Endothelial cell of umbilical vein (primary cell): Measurements from ENCODE around the gene PLPP3. TPM values are rescaled to one million over a fixed set of nuclear protein-coding genes. Genes with fewer than 3 reads are reported as not detected.
A peak's percentile ranks its signal among the peaks of the same experiment; 100 is the strongest.

Experiments
- BruUV-seq: library from RNA; stranded (reverse); fragments of 400-500 nt; replicated peaks from 2 replicates; lab custom pipeline; 2021; lab: Mats Ljungman, UMichigan
- CTCF ChIA-PET: fragments of 300-600, 350-600 bp; sonication (Branson Sonifier 250); formaldehyde crosslinking; loops from one replicate; lab custom pipeline; 2021; ENCODE audit warnings: antibody characterized with exemption, inconsistent platforms; lab: Charles Lee
- POLR2A ChIA-PET: fragments of 300-600, 350-600 bp; sonication (Branson Sonifier 250); formaldehyde crosslinking; loops from one replicate; lab custom pipeline; 2021; ENCODE audit warnings: antibody characterized with exemption, inconsistent platforms; lab: Charles Lee
- DNase-seq: peaks from one replicate; pipeline ENCODE4 v3.0.0-alpha.2; 2011; ENCODE audit warnings: low read depth, low spot score
- FAIRE-seq: peaks from 2 replicates; lab custom pipeline; 2011; peaks lifted over from hg19 to GRCh38; lab: Jason Lieb, UNC
- H2AFZ ChIP-seq: 2 replicates; pipeline ENCODE4 v1.6.0; 2012; ENCODE audit warnings: low read depth, low read length, control low read depth, inconsistent platforms
- H3K27ac ChIP-seq: 2 replicates; pipeline ENCODE4 v1.5.1; 2011; ENCODE audit warnings: low read depth, mild to moderate bottlenecking, control low read depth, low read length, moderate library complexity; ENCODE audit not compliant: insufficient read depth
- H3K27me3 ChIP-seq, 2 experiments: 2 replicates each; pipeline versions ENCODE4 v1.6.0 to v1.6.1; 2011; ENCODE audit warnings: low read length in 2 of 2, mixed read lengths in 1 of 2; ENCODE audit not compliant: control insufficient read depth in 2 of 2, insufficient read depth in 2 of 2
- H3K36me3 ChIP-seq, 2 experiments: 2 replicates in 1 of 2; 3 replicates in 1 of 2; pipeline ENCODE4 v1.5.1; 2011; ENCODE audit warnings: low read length in 2 of 2, mild to moderate bottlenecking in 1 of 2, moderate library complexity in 1 of 2; ENCODE audit not compliant: control insufficient read depth in 2 of 2, insufficient read depth in 2 of 2; ENCODE audit errors: extremely low read depth in 1 of 2
- H3K4me1 ChIP-seq: 3 replicates; pipeline ENCODE4 v1.5.1; 2011; ENCODE audit warnings: mild to moderate bottlenecking, low read length; ENCODE audit not compliant: control insufficient read depth, insufficient read depth; ENCODE audit errors: extremely low read depth
- H3K4me2 ChIP-seq: 2 replicates; pipeline ENCODE4 v1.6.1; 2011; ENCODE audit warnings: low read length, control low read depth, mixed read lengths; ENCODE audit not compliant: insufficient read depth
- H3K4me3 ChIP-seq, 3 experiments: fragments of 200-600 bp in 1 of 3; sonication (generic), shearing (Covaris generic) in 1 of 3; replicated peaks in 1 of 3; 2 replicates each; pipeline ENCODE4 v1.5.1; 2011 to 2016; ENCODE audit warnings: control low read depth in 3 of 3, low read length in 3 of 3, mild to moderate bottlenecking in 2 of 3, inconsistent platforms in 1 of 3, low read depth in 1 of 3, moderate library complexity in 1 of 3; ENCODE audit not compliant: insufficient read depth in 1 of 3
- H3K79me2 ChIP-seq: 2 replicates; pipeline ENCODE4 v1.6.0; 2012; ENCODE audit warnings: low read length, inconsistent platforms; ENCODE audit not compliant: control insufficient read depth, insufficient read depth
- H3K9ac ChIP-seq: replicated peaks from 2 replicates; pipeline ENCODE3; 2011; ENCODE audit warnings: low read length, control low read depth; ENCODE audit not compliant: insufficient read depth; ENCODE audit errors: extremely low read depth
- H3K9me1 ChIP-seq: replicated peaks from 3 replicates; pipeline ENCODE4 v1.6.0; 2011; ENCODE audit warnings: mild to moderate bottlenecking, low read length; ENCODE audit not compliant: control insufficient read depth, insufficient read depth; ENCODE audit errors: extremely low read depth
- H3K9me3 ChIP-seq: replicated peaks from 2 replicates; pipeline ENCODE4 v1.5.1; 2012; ENCODE audit warnings: low read length, inconsistent platforms; ENCODE audit not compliant: control insufficient read depth, insufficient read depth
- H4K20me1 ChIP-seq: replicated peaks from 2 replicates; pipeline ENCODE3; 2011; ENCODE audit warnings: mild to moderate bottlenecking, low read length; ENCODE audit not compliant: control insufficient read depth, insufficient read depth; ENCODE audit errors: extremely low read depth
- CTCF ChIP-seq, 2 donors: IDR thresholded peaks; 1 replicate in 1 of 2; 2 replicates in 1 of 2; pipeline ENCODE4 v1.5.1; 2011; ENCODE audit warnings: low read length in 2 of 2, mild to moderate bottlenecking in 2 of 2, moderate library complexity in 2 of 2, control low read depth in 1 of 2, inconsistent platforms in 1 of 2, low read depth in 1 of 2; ENCODE audit not compliant: insufficient read depth in 1 of 2; ENCODE audit errors: extremely low read depth in 1 of 2
- EZH2 ChIP-seq: IDR thresholded peaks from 2 replicates; pipeline ENCODE4 v1.6.1; 2012; ENCODE audit warnings: borderline replicate concordance, low read depth, mild to moderate bottlenecking, moderate library complexity, low read length, inconsistent platforms; ENCODE audit not compliant: severe bottlenecking
- FOS ChIP-seq: IDR thresholded peaks from 2 replicates; pipeline ENCODE4 v1.6.1; 2011; ENCODE audit warnings: mild to moderate bottlenecking, low read length, moderate library complexity, borderline replicate concordance; ENCODE audit not compliant: insufficient read depth
- GATA2 ChIP-seq: IDR thresholded peaks from 2 replicates; pipeline ENCODE4 v1.7.0; 2011; ENCODE audit warnings: low read depth, mild to moderate bottlenecking, moderate library complexity, mixed read lengths, low read length; ENCODE audit not compliant: insufficient read length, insufficient read depth
- JUN ChIP-seq: IDR thresholded peaks from 2 replicates; pipeline ENCODE4 v1.6.1; 2011; ENCODE audit warnings: borderline replicate concordance, low read depth; ENCODE audit not compliant: insufficient read length, insufficient read depth
- MYC ChIP-seq: IDR thresholded peaks from one replicate; pipeline ENCODE4 v1.6.1; 2011; ENCODE audit warnings: mild to moderate bottlenecking, low read depth, low read length
- POLR2A ChIP-seq: IDR thresholded peaks from 2 replicates; pipeline ENCODE4 v1.6.1; 2012; ENCODE audit warnings: low read depth, mild to moderate bottlenecking, control low read depth, low read length
- POLR2AphosphoS5 ChIP-seq: IDR thresholded peaks from 2 replicates; pipeline ENCODE4 v1.6.1; 2012; ENCODE audit warnings: low read depth, mild to moderate bottlenecking, control low read depth, low read length, moderate library complexity; ENCODE audit not compliant: insufficient read depth
- dilution Hi-C: fragments of 300-500 bp; cut with MboI; formaldehyde crosslinking; loops from one replicate; pipeline ENCODE4 v1.15.0; 2019; ENCODE audit warnings: low sequenced_read_pairs; ENCODE audit not compliant: extremely low pct_ligation_motif_present
- intact Hi-C: fragments of 100-400 bp; cut with micrococcal nuclease; formaldehyde crosslinking; loops from one replicate; pipeline ENCODE4 v1.10.0; 2022
- polyA plus RNA-seq, 4 experiments: library from polyadenylated mRNA; depleted of rRNA in 3 of 4; stranded (reverse) in 3 of 4; unstranded in 1 of 4; fragments of >200 nt; gene quantifications; 2 replicates each; pipeline versions ENCODE4 v1.2.1 to v1.2.3, GENCODE V29; 2011 to 2012; ENCODE audit warnings: missing spikeins in 1 of 4
- total RNA-seq: library from RNA; stranded (reverse); gene quantifications from 2 replicates; pipeline ENCODE4 v1.2.3, GENCODE V29; 2021
- TF ChIP-seq, protein P1 (sequence below): IDR thresholded peaks from 2 replicates; pipeline ENCODE4 v1.6.1; 2011; ENCODE audit not compliant: insufficient read depth, insufficient read length

PLPP3 gene
- total and polyA plus RNA-seq, 2 donors (not counting 3 experiments of a cell fraction or from before 2014, with no cell fraction given) = 11.3 to 14.1 TPM

DNA sequence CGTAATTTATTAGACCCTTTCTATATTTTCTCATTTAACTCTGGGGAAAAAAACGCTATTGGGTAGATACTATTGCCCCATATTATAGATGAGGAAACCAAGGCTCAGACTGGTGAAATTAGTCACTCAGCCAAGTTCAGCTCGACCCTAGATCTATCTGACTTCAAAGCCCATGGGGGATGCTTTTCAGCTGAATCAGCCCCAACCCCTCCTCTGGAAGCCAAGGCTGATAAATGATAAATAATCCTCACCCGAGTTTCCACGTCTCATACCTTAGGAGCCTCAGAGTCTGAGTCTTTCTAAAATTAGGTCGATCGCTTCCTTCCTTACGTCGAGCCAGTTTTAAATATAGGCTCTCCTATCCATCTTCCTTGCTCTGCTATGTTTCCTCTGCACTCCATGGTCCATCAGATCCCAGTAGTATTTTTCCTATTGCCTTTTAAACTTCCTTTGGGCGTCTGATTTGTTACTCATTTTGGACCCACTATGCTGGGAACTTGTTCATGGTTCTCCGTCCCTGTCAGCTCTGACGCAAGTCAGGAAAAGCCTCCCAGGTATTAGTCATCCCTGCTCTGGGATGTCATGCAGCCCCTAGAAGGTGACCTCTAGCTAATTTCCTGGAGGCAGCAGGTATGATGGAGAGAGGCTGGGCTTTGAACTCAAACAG is 122.8 kb downstream of the PLPP3 start:
- no peaks in the 10 kb centered on the region for H3K79me2 ChIP-seq

More for the DNA sequence above, 122.8 kb downstream of the PLPP3 start:
- POLR2A ChIA-PET = no interaction called here
- Histone ChIP-seq H3K36me3 (no peaks in the 10 kb centered on the region), H3K9me1 (no peaks in the 10 kb centered on the region), H3K4me1 (peaks cover 21% of the 10 kb centered on the region), H4K20me1 (no peaks in the 10 kb centered on the region), H3K9me3 (no peaks in the 10 kb centered on the region), H3K27ac (peak overlapping the region; percentile 67), H3K4me2 (no peak overlapping the region), H3K9ac (no peak overlapping the region), H3K4me3 (no peak overlapping the region), H3K27me3 (no peaks in the 10 kb centered on the region), H2AFZ (peak overlapping the region; percentile 17)
- BruUV-seq = TSS peak; percentile 58
- no peak for FAIRE-seq
- intact Hi-C loops (loop anchor here (1.0 to 5.0 kb wide), 2 partner anchors 39 to 122 kb away; no protein-coding TSS in a partner anchor), dilution Hi-C loops (no loop called here)
- CTCF ChIA-PET = interaction anchor here (1.2 to 3.0 kb wide), 9 partner anchors 8 to 123 kb away, joined by 3 to 15 read pairs (median 4); partner anchors contain the start of gene PLPP3
- peak; percentile 71 for DNase-seq
- no peak for TF ChIP-seq MYC
- no peak for TF ChIP-seq POLR2AphosphoS5
- peak; percentile 46 for TF ChIP-seq JUN
- no peak for TF ChIP-seq EZH2
- no peak for TF ChIP-seq POLR2A
- no peak for TF ChIP-seq CTCF (IDR thresholded peaks at IDR 0.05; ENCODE audit: extremely low read depth in 1 of 2, insufficient read depth in 1 of 2, low read depth in 1 of 2, low read length in 2 of 2)
- TF ChIP-seq, protein P1, sequence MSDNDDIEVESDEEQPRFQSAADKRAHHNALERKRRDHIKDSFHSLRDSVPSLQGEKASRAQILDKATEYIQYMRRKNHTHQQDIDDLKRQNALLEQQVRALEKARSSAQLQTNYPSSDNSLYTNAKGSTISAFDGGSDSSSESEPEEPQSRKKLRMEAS = no peak
- TF ChIP-seq GATA2 = peak; percentile 45
- TF ChIP-seq FOS = peak; percentile 82
